RWPE2 (cell line): ENCODE measurements around the gene MCF2L.

Experiments used
- ATAC-seq: fragments of 200-7000 bp; cut with Tn5 transposase; 3 replicates; pipeline ENCODE4 v1.9.1; 2021; ENCODE audit warnings: low read depth
- DNase-seq: peaks from one replicate; pipeline ENCODE4 v3.0.0-alpha.2; 2020; ENCODE audit warnings: low spot score
- H3K27ac ChIP-seq: fragments of 450-650 bp; 2 replicates; pipeline ENCODE4 v1.5.1; 2017; ENCODE audit warnings: mild to moderate bottlenecking; ENCODE audit not compliant: poor library complexity, severe bottlenecking
- H3K27me3 ChIP-seq: fragments of 250-450 bp; sonication (Bioruptor Pico); 2 replicates; pipeline ENCODE4 v1.5.1; 2021; ENCODE audit warnings: mild to moderate bottlenecking, moderate library complexity; ENCODE audit not compliant: insufficient read depth, poor library complexity, severe bottlenecking
- H3K36me3 ChIP-seq: fragments of 250-450 bp; sonication (Bioruptor Pico); 2 replicates; pipeline ENCODE4 v1.5.1; 2020; ENCODE audit warnings: low read depth, mild to moderate bottlenecking, moderate library complexity
- H3K4me1 ChIP-seq: fragments of 250-450 bp; sonication (Bioruptor Pico); 2 replicates; pipeline ENCODE4 v1.5.1; 2021; ENCODE audit warnings: mild to moderate bottlenecking, moderate library complexity; ENCODE audit not compliant: insufficient read depth, poor library complexity, severe bottlenecking
- H3K4me3 ChIP-seq: fragments of 250-450 bp; sonication (Bioruptor Pico); 2 replicates; pipeline ENCODE4 v1.5.1; 2021; ENCODE audit warnings: mild to moderate bottlenecking, moderate library complexity; ENCODE audit not compliant: severe bottlenecking
- H3K9me3 ChIP-seq: fragments of 250-450 bp; sonication (Bioruptor Pico); 2 replicates; pipeline ENCODE4 v1.5.1; 2021; ENCODE audit warnings: mild to moderate bottlenecking, moderate library complexity; ENCODE audit not compliant: severe bottlenecking
- TF ChIP-seq, protein P1 (sequence below): fragments of 450-650 bp; IDR thresholded peaks from one replicate; pipeline ENCODE4 v1.5.1; 2017; ENCODE audit warnings: mild to moderate bottlenecking, moderate library complexity; ENCODE audit not compliant: poor library complexity, severe bottlenecking

The MCF2L gene

DNA sequence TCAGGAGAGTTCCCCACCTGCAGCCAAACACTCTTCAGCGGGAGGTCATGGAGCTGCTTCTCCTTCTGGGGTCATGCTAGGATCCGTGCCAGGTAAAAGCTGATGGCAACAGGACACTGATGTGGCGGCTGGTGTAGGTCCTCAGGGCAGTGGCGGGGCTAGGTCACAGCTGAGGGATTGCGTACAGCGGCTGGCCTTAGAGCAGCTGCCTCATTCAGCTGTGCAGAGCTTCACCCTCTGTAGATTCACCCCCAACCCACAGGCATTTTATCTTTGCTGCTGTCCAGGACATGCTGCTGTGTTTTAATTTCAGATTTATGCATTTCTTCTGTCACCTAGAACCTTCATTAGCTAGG lies 2.3 kb downstream of the MCF2L start:
- TF ChIP-seq, protein P1, sequence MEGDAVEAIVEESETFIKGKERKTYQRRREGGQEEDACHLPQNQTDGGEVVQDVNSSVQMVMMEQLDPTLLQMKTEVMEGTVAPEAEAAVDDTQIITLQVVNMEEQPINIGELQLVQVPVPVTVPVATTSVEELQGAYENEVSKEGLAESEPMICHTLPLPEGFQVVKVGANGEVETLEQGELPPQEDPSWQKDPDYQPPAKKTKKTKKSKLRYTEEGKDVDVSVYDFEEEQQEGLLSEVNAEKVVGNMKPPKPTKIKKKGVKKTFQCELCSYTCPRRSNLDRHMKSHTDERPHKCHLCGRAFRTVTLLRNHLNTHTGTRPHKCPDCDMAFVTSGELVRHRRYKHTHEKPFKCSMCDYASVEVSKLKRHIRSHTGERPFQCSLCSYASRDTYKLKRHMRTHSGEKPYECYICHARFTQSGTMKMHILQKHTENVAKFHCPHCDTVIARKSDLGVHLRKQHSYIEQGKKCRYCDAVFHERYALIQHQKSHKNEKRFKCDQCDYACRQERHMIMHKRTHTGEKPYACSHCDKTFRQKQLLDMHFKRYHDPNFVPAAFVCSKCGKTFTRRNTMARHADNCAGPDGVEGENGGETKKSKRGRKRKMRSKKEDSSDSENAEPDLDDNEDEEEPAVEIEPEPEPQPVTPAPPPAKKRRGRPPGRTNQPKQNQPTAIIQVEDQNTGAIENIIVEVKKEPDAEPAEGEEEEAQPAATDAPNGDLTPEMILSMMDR = no peak
- ATAC-seq = no peak
- DNase-seq = peak; percentile 20
- H3K27me3 ChIP-seq = peaks cover 49% of the 10 kb centered on the region
- H3K36me3 ChIP-seq = no peaks in the 10 kb centered on the region
- no peak overlapping the region for H3K4me3 ChIP-seq
- H3K27ac ChIP-seq = no peak overlapping the region
- H3K9me3 ChIP-seq = no peaks in the 10 kb centered on the region
- H3K4me1 ChIP-seq = no peaks in the 10 kb centered on the region

DNA sequence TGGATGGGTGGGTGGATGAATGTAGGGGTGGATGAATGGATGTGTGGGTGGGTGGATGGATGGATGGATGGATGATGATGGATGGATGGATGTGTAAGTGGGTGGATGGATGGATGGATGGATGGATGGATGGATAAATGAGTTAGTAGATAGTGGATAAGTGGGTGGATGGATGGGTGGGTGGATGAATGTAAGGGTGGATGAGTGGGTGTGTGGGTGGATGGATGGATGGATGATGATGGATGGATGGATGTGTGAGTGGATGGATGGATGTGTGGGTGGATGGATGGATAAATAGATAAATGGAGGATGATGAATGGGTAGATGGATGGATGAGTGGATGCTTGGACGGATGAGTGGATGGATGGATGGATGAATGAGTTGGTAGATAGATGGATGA lies 3.2 kb downstream of the MCF2L start:
- Histone ChIP-seq H3K27ac (no peak overlapping the region), H3K9me3 (no peaks in the 10 kb centered on the region), H3K4me3 (no peak overlapping the region), H3K27me3 (peaks cover 43% of the 10 kb centered on the region), H3K4me1 (no peaks in the 10 kb centered on the region), H3K36me3 (no peaks in the 10 kb centered on the region)
- ATAC-seq (no peak), DNase-seq (peak; percentile 4)
- TF ChIP-seq, protein P1 = no peak

- no peak overlapping the region for H3K27ac ChIP-seq
- H3K9me3 ChIP-seq = no peaks in the 10 kb centered on the region
- no peak overlapping the region for H3K4me3 ChIP-seq
- TF ChIP-seq, protein P1 = no peak
- H3K36me3 ChIP-seq = no peaks in the 10 kb centered on the region
- peak; percentile 17 for DNase-seq
- H3K27me3 ChIP-seq = peaks cover 39% of the 10 kb centered on the region
- ATAC-seq = no peak
- no peaks in the 10 kb centered on the region for H3K4me1 ChIP-seq
Observed at GRCh38 chr13:112972867-112973576, 4.0 kb downstream of the MCF2L start.

- DNase-seq = peak; percentile 61
- no peak overlapping the region for H3K4me3 ChIP-seq
- TF ChIP-seq, protein P1 = no peak
- no peak for ATAC-seq
- H3K27me3 ChIP-seq = peaks cover 33% of the 10 kb centered on the region
- no peaks in the 10 kb centered on the region for H3K4me1 ChIP-seq
- no peaks in the 10 kb centered on the region for H3K9me3 ChIP-seq
- H3K27ac ChIP-seq = no peak overlapping the region
- no peaks in the 10 kb centered on the region for H3K36me3 ChIP-seq
Observed at GRCh38 chr13:112973577-112973951, 4.5 kb downstream of the MCF2L start.

GRCh38 chr13:112974125-112974524 lies 5.1 kb downstream of the MCF2L start:
- Histone ChIP-seq H3K27me3 (peaks cover 28% of the 10 kb centered on the region), H3K9me3 (no peaks in the 10 kb centered on the region), H3K36me3 (no peaks in the 10 kb centered on the region), H3K4me1 (no peaks in the 10 kb centered on the region), H3K27ac (no peak overlapping the region), H3K4me3 (no peak overlapping the region)
- TF ChIP-seq, protein P1 = no peak
- DNase-seq (peak; percentile 53), ATAC-seq (no peak)
